ENCODE data around the gene CXCL5.
A peak's percentile ranks its signal among the peaks of the same experiment; 100 is the strongest.
"Not testable (repeated sequence)": the region's sequence is repeated elsewhere in the genome, so short reads cannot be mapped to it uniquely, and the experiment has no call there.

CXCL5 gene

GRCh38 chr4:73970945-73971344 lies 27.5 kb downstream of the CXCL5 start:
- no peak for DNase-seq (ENCODE audit: low spot score)

GRCh38 chr4:73970011-73970410 lies 28.5 kb downstream of the CXCL5 start:
- DNase-seq (ENCODE audit: low spot score), result no peak

- DNase-seq (ENCODE audit: low spot score), result no peak
Observed at GRCh38 chr4:73967866-73968265, 30.6 kb downstream of the CXCL5 start.

GRCh38 chr4:73964862-73965611 lies 33.4 kb downstream of the CXCL5 start:
- DNase-seq (ENCODE audit: low spot score), result peak; percentile 41

GRCh38 chr4:73962724-73963123 lies 35.8 kb downstream of the CXCL5 start:
- no peak for DNase-seq (ENCODE audit: low spot score)

GRCh38 chr4:73959041-73959440 lies 39.4 kb downstream of the CXCL5 start:
- not testable (repeated sequence) for DNase-seq (ENCODE audit: low spot score)

GRCh38 chr4:73952352-73952751 lies 46.1 kb downstream of the CXCL5 start:
- no peak for DNase-seq (ENCODE audit: low spot score)

GRCh38 chr4:73950376-73950920 lies 48.0 kb downstream of the CXCL5 start:
- DNase-seq (ENCODE audit: low spot score), result not testable (repeated sequence)

- DNase-seq (ENCODE audit: low spot score), result peak; percentile 64
Observed at GRCh38 chr4:73948990-73949706, 49.3 kb downstream of the CXCL5 start.

- DNase-seq (ENCODE audit: low spot score), result no peak
Observed at GRCh38 chr4:73948291-73948690, 50.2 kb downstream of the CXCL5 start.

- no peak for DNase-seq (ENCODE audit: low spot score)
Observed at GRCh38 chr4:73947239-73947985, 51.1 kb downstream of the CXCL5 start.

- no peak for DNase-seq (ENCODE audit: low spot score)
Observed at GRCh38 chr4:73945674-73946449, 52.6 kb downstream of the CXCL5 start.
